Measurements from ENCODE around the gene DMD. TPM values are rescaled to one million over a fixed set of nuclear protein-coding genes. Genes with fewer than 3 reads are reported as not detected.
A peak's percentile ranks its signal among the peaks of the same experiment; 100 is the strongest.

DMD gene
- total and polyA plus RNA-seq, 4 donors = 3.9 to 73.8 (median 11.2) TPM

- H3K27me3 ChIP-seq (ENCODE audit: control insufficient read depth in 3 of 3, insufficient read depth in 3 of 3, low read length in 2 of 3) = peaks cover 0 to 12% (median 10%) of the 10 kb centered on the region in 3 donors
- TF ChIP-seq CTCF (IDR thresholded peaks at IDR 0.05; ENCODE audit: control extremely low read depth, extremely low read depth) = no peak
Observed at GRCh38 chrX:31266203-31267076, 1944.9 kb downstream of the DMD start.

GRCh38 chrX:31265383-31265782, 1946.0 kb downstream of the DMD start:
- H3K27me3 ChIP-seq (ENCODE audit: control insufficient read depth in 3 of 3, insufficient read depth in 3 of 3, low read length in 2 of 3) = peaks cover 0 to 12% (median 10%) of the 10 kb centered on the region in 3 donors
- H3K4me1 ChIP-seq (ENCODE audit: control insufficient read depth in 5 of 5, insufficient read depth in 5 of 5, low read length in 5 of 5) = no peaks in the 10 kb centered on the region
- no peaks in the 10 kb centered on the region for H3K9me3 ChIP-seq (ENCODE audit: control insufficient read depth in 4 of 4, insufficient read depth in 3 of 4, low read length in 3 of 4)
- H3K4me3 ChIP-seq = no peak overlapping the region
- DNase-seq (no peak), ATAC-seq (ENCODE audit: insufficient read depth, low FRiP score) (no peak)
- H3K27ac ChIP-seq (ENCODE audit: low read depth in 1 of 2, low read length in 1 of 2) = no peak overlapping the region
- no peak overlapping the region for H3K9ac ChIP-seq (ENCODE audit: insufficient read depth in 1 of 2, low read length in 2 of 2)
- WGBS, 2 donors = 53 to 67% methylated on average over 7 of the region's 7 CpGs
- TF ChIP-seq CTCF (IDR thresholded peaks at IDR 0.05; ENCODE audit: control extremely low read depth, extremely low read depth) = no peak
- no peaks in the 10 kb centered on the region for H3K36me3 ChIP-seq (ENCODE audit: control insufficient read depth in 4 of 4, insufficient read depth in 4 of 4, low read length in 4 of 4)

More at GRCh38 chrX:31266203-31267076, 1944.9 kb downstream of the DMD start:
- H3K4me1 ChIP-seq (ENCODE audit: control insufficient read depth in 5 of 5, insufficient read depth in 5 of 5, low read length in 5 of 5) = peaks cover 0 to 5% (median 0%) of the 10 kb centered on the region in 5 donors
- peak; percentile 27 to 42 (median 33) for DNase-seq
- peak overlapping the region; percentile 49 to 81 for H3K27ac ChIP-seq (ENCODE audit: low read depth in 1 of 2, low read length in 1 of 2)
- ATAC-seq (ENCODE audit: insufficient read depth, low FRiP score) = peak; percentile 89
- H3K36me3 ChIP-seq (ENCODE audit: control insufficient read depth in 4 of 4, insufficient read depth in 4 of 4, low read length in 4 of 4) = no peaks in the 10 kb centered on the region
- no peaks in the 10 kb centered on the region for H3K9me3 ChIP-seq (ENCODE audit: control insufficient read depth in 4 of 4, insufficient read depth in 3 of 4, low read length in 3 of 4)
- peak overlapping the region; percentile 69 for H3K4me3 ChIP-seq
- WGBS, 2 donors = 1 to 28% methylated on average over 39 to 74 of the region's 74 CpGs
- H3K9ac ChIP-seq (ENCODE audit: insufficient read depth in 1 of 2, low read length in 2 of 2) = peak overlapping the region in 1 of 2 donors; percentile 7

GRCh38 chrX:31260351-31260750, 1951.0 kb downstream of the DMD start:
- Histone ChIP-seq H3K4me1 (ENCODE audit: control insufficient read depth in 5 of 5, insufficient read depth in 5 of 5, low read length in 5 of 5) (no peaks in the 10 kb centered on the region), H3K27me3 (ENCODE audit: control insufficient read depth in 3 of 3, insufficient read depth in 3 of 3, low read length in 2 of 3) (peaks cover 0 to 8% (median 0%) of the 10 kb centered on the region in 3 donors), H3K4me3 (no peak overlapping the region), H3K27ac (ENCODE audit: low read depth in 1 of 2, low read length in 1 of 2) (no peak overlapping the region), H3K9me3 (ENCODE audit: control insufficient read depth in 4 of 4, insufficient read depth in 3 of 4, low read length in 3 of 4) (no peaks in the 10 kb centered on the region), H3K36me3 (ENCODE audit: control insufficient read depth in 4 of 4, insufficient read depth in 4 of 4, low read length in 4 of 4) (no peaks in the 10 kb centered on the region), H3K9ac (ENCODE audit: insufficient read depth in 1 of 2, low read length in 2 of 2) (no peak overlapping the region)
- WGBS, 2 donors = 71 to 80% methylated on average over 5 of the region's 5 CpGs
- ATAC-seq (ENCODE audit: insufficient read depth, low FRiP score) (no peak), DNase-seq (no peak)
- no peak for TF ChIP-seq CTCF (IDR thresholded peaks at IDR 0.05; ENCODE audit: control extremely low read depth, extremely low read depth)

All from lung (tissue), 12 donors.